ENCODE data around the gene IFIT3.

DNA sequence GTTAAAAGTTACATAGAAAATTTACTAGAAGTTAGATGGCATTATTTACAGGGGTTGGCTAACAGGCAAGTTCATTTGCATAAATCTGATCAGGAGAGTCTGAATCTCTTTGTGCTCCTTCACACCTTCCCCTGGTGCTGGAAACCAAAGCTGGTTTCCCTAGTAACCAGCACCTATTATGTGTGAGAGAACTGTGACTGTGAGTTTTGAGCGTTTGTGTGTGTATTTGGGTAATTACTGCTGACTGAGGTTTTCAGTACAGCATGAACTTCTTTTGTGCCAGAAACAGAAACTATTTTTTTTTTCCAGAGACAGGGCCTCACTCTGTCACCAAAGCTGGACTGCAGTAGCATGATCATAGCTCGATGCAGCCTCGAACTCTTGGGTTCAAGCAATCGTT, 39.7 kb downstream of the IFIT3 start:
- TF ChIP-seq, protein P1, sequence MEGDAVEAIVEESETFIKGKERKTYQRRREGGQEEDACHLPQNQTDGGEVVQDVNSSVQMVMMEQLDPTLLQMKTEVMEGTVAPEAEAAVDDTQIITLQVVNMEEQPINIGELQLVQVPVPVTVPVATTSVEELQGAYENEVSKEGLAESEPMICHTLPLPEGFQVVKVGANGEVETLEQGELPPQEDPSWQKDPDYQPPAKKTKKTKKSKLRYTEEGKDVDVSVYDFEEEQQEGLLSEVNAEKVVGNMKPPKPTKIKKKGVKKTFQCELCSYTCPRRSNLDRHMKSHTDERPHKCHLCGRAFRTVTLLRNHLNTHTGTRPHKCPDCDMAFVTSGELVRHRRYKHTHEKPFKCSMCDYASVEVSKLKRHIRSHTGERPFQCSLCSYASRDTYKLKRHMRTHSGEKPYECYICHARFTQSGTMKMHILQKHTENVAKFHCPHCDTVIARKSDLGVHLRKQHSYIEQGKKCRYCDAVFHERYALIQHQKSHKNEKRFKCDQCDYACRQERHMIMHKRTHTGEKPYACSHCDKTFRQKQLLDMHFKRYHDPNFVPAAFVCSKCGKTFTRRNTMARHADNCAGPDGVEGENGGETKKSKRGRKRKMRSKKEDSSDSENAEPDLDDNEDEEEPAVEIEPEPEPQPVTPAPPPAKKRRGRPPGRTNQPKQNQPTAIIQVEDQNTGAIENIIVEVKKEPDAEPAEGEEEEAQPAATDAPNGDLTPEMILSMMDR (conservative IDR thresholded peaks at IDR 0.05 in 1 of 2, IDR thresholded peaks at IDR 0.05 in 1 of 2; ENCODE audit: low read depth in 1 of 2, low read length in 2 of 2): no peak
- no peak for TF ChIP-seq EZH2 (IDR thresholded peaks at IDR 0.05; ENCODE audit: low read length, missing control alignments)

Data from fibroblast of lung (primary cell).